ENCODE measurements around the gene KRTAP12-2. TPM values are rescaled to one million over a fixed set of nuclear protein-coding genes. Genes with fewer than 3 reads are reported as not detected.

Gene KRTAP12-2
- total and polyA plus RNA-seq, 2 donors (not counting 1 experiment from before 2014, with no cell fraction given) = not detected

GRCh38 chr21:44654576-44655175, 12.1 kb downstream of the KRTAP12-2 start, which contains the start of gene KRTAP12-4:
TSS of gene KRTAP12-4 (minus strand) at chr21:44654659. CDS start at chr21:44654614, 45 bp downstream.
- H3K27me3 ChIP-seq (ENCODE audit: control insufficient read depth, insufficient read depth, low read length) = no peaks in the 10 kb centered on the region
- no peaks in the 10 kb centered on the region for H3K79me2 ChIP-seq (ENCODE audit: control insufficient read depth, insufficient read depth, low read length)
- H3K9ac ChIP-seq (ENCODE audit: insufficient read depth, low read length) = no peak within 1 kb of the TSS
- H3K9me3 ChIP-seq (ENCODE audit: control insufficient read depth, insufficient read depth, low read depth, low read length) = no peaks in the 10 kb centered on the region
- H3K4me2 ChIP-seq (ENCODE audit: extremely low read depth, insufficient read depth, low read length) = no peak within 1 kb of the TSS
- H3K36me3 ChIP-seq (ENCODE audit: control insufficient read depth, insufficient read depth, low read length) = no peaks in the 10 kb centered on the region
- H3K4me1 ChIP-seq (ENCODE audit: control insufficient read depth, extremely low read depth, insufficient read depth, low read length) = no peaks in the 10 kb centered on the region
- no peak within 1 kb of the TSS for H2AFZ ChIP-seq (ENCODE audit: low read length)
- DNase-seq (ENCODE audit: low read depth in 2 of 2) = no peak
- no peak for TF ChIP-seq EZH2 (IDR thresholded peaks at IDR 0.05; ENCODE audit: low read length, missing control alignments)
- TF ChIP-seq, protein P1, sequence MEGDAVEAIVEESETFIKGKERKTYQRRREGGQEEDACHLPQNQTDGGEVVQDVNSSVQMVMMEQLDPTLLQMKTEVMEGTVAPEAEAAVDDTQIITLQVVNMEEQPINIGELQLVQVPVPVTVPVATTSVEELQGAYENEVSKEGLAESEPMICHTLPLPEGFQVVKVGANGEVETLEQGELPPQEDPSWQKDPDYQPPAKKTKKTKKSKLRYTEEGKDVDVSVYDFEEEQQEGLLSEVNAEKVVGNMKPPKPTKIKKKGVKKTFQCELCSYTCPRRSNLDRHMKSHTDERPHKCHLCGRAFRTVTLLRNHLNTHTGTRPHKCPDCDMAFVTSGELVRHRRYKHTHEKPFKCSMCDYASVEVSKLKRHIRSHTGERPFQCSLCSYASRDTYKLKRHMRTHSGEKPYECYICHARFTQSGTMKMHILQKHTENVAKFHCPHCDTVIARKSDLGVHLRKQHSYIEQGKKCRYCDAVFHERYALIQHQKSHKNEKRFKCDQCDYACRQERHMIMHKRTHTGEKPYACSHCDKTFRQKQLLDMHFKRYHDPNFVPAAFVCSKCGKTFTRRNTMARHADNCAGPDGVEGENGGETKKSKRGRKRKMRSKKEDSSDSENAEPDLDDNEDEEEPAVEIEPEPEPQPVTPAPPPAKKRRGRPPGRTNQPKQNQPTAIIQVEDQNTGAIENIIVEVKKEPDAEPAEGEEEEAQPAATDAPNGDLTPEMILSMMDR (conservative IDR thresholded peaks at IDR 0.05 in 1 of 2, IDR thresholded peaks at IDR 0.05 in 1 of 2; ENCODE audit: low read depth in 1 of 2, low read length in 2 of 2) = no peak
- H4K20me1 ChIP-seq (ENCODE audit: control insufficient read depth, extremely low read depth, insufficient read depth, low read length) = no peaks in the 10 kb centered on the region
- no peak within 1 kb of the TSS for H3K4me3 ChIP-seq (replicated peaks in 1 of 4; ENCODE audit: control extremely low read depth in 1 of 4, insufficient read depth in 1 of 4, low read depth in 3 of 4, low read length in 4 of 4)
- H3K27ac ChIP-seq (ENCODE audit: insufficient read depth, low read length) = no peak within 1 kb of the TSS

DNA sequence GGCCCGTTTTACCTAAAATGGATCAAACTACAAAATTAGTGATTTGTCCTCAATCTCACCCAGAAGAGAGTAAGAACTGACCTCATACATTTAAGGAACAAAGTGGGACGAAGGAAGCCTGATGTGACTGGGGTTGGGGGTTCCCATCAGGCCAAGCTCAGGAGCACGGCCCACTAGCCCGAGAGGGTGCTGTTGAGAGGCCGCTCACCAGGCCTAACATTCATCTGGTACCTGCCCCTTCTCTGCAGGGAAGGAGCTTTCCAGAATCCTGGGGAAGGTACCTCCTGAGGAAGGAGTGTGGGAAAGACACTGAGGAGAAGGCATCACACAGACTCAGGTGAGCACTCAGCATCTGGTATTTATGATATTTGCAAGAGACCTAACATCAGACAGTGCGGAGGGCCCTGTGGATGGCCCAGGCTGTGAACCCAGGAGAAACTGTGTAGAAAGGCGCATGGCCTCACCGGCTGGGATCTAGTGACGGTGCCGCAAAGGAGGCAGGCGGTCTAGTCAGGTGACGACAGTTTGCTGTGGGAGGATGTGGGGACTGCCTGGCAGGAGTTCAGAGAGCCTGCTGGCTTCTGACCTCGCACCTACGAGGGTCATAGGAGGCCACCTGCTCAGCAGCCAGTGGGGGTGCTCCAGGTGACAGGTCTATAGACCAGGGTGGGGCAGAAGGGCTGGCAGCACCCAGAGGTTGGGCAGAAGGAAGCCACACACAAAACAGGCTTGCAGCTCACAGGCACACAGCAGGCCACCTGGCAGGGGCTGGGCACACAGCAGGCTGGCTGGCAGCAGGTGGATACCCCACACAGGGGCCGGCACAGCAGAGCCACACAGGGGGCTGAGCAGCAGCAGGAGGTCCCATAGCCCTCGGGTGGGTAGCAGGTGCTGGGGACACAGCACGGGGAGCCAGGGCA, 12.8 kb downstream of the KRTAP12-2 start:
- Histone ChIP-seq H3K79me2 (ENCODE audit: control insufficient read depth, insufficient read depth, low read length) (no peaks in the 10 kb centered on the region), H2AFZ (ENCODE audit: low read length) (no peak overlapping the region), H3K4me3 (replicated peaks in 1 of 4; ENCODE audit: control extremely low read depth in 1 of 4, insufficient read depth in 1 of 4, low read depth in 3 of 4, low read length in 4 of 4) (no peak overlapping the region), H3K27me3 (ENCODE audit: control insufficient read depth, insufficient read depth, low read length) (no peaks in the 10 kb centered on the region), H3K36me3 (ENCODE audit: control insufficient read depth, insufficient read depth, low read length) (no peaks in the 10 kb centered on the region), H3K4me1 (ENCODE audit: control insufficient read depth, extremely low read depth, insufficient read depth, low read length) (no peaks in the 10 kb centered on the region), H3K9ac (ENCODE audit: insufficient read depth, low read length) (no peak overlapping the region), H3K9me3 (ENCODE audit: control insufficient read depth, insufficient read depth, low read depth, low read length) (no peaks in the 10 kb centered on the region), H3K4me2 (ENCODE audit: extremely low read depth, insufficient read depth, low read length) (no peak overlapping the region), H4K20me1 (ENCODE audit: control insufficient read depth, extremely low read depth, insufficient read depth, low read length) (no peaks in the 10 kb centered on the region), H3K27ac (ENCODE audit: insufficient read depth, low read length) (no peak overlapping the region)
- TF ChIP-seq, protein P1 (conservative IDR thresholded peaks at IDR 0.05 in 1 of 2, IDR thresholded peaks at IDR 0.05 in 1 of 2; ENCODE audit: low read depth in 1 of 2, low read length in 2 of 2) = no peak
- no peak for TF ChIP-seq EZH2 (IDR thresholded peaks at IDR 0.05; ENCODE audit: low read length, missing control alignments)
- no peak for DNase-seq (ENCODE audit: low read depth in 2 of 2)

DNA sequence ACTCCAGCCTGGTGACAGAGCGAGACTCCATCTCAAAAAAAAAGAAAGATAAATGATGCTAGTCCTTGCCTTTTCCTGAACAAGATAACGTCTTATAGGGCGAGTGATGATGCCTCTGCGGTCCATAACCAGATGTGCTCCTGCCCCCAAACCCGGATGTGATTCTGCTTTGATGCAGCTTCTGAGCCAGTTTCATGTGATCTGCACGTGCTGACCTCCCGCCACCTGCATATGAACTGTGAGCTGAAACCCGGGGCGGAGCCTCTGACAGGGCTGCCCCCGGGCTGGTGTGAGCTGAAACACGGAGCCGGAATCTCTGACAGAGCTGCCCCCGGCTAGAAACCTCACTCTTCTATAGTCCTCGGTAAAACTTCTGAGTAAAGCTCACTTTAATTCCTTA, 13.6 kb downstream of the KRTAP12-2 start:
- TF ChIP-seq, protein P1 (conservative IDR thresholded peaks at IDR 0.05 in 1 of 2, IDR thresholded peaks at IDR 0.05 in 1 of 2; ENCODE audit: low read depth in 1 of 2, low read length in 2 of 2) = no peak
- no peak for TF ChIP-seq EZH2 (IDR thresholded peaks at IDR 0.05; ENCODE audit: low read length, missing control alignments)
- Histone ChIP-seq H3K27me3 (ENCODE audit: control insufficient read depth, insufficient read depth, low read length) (no peaks in the 10 kb centered on the region), H4K20me1 (ENCODE audit: control insufficient read depth, extremely low read depth, insufficient read depth, low read length) (no peaks in the 10 kb centered on the region), H3K9ac (ENCODE audit: insufficient read depth, low read length) (no peak overlapping the region), H3K9me3 (ENCODE audit: control insufficient read depth, insufficient read depth, low read depth, low read length) (no peaks in the 10 kb centered on the region), H3K4me1 (ENCODE audit: control insufficient read depth, extremely low read depth, insufficient read depth, low read length) (no peaks in the 10 kb centered on the region), H3K36me3 (ENCODE audit: control insufficient read depth, insufficient read depth, low read length) (no peaks in the 10 kb centered on the region), H3K79me2 (ENCODE audit: control insufficient read depth, insufficient read depth, low read length) (no peaks in the 10 kb centered on the region), H3K4me3 (replicated peaks in 1 of 4; ENCODE audit: control extremely low read depth in 1 of 4, insufficient read depth in 1 of 4, low read depth in 3 of 4, low read length in 4 of 4) (no peak overlapping the region), H3K27ac (ENCODE audit: insufficient read depth, low read length) (no peak overlapping the region), H3K4me2 (ENCODE audit: extremely low read depth, insufficient read depth, low read length) (no peak overlapping the region), H2AFZ (ENCODE audit: low read length) (no peak overlapping the region)
- DNase-seq (ENCODE audit: low read depth in 2 of 2) = no peak

Measured in fibroblast of lung (primary cell).